HG03520 (cell line): ENCODE data around the gene C1QL2.

Source experiments
- ATAC-seq: cut with Tn5 transposase; IDR thresholded peaks from one replicate; pipeline ENCODE4 v1.9.1; 2021; ENCODE audit warnings: mild to moderate bottlenecking, moderate library complexity; ENCODE audit not compliant: unreplicated experiment

The C1QL2 gene

DNA sequence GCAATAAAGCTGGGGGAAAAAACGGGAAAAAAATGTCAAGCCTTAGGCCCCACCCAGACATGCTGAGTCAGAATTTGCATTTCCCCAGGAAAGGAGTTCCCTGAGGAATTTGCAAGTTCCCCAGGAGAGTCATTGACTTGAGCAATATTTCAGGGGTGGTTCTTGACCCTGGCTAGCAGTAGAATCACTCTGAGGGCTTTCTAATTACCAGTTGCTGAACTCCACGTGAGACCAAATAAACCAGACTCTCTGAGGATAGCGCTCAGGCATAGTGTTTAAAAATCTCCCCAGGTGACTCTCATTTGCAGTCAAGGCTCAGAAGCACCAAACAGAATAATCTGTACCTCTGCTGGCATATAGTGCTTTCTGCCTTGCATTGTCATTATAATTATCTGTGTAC, 48.7 kb downstream of the C1QL2 start:
- ATAC-seq: no peak

DNA sequence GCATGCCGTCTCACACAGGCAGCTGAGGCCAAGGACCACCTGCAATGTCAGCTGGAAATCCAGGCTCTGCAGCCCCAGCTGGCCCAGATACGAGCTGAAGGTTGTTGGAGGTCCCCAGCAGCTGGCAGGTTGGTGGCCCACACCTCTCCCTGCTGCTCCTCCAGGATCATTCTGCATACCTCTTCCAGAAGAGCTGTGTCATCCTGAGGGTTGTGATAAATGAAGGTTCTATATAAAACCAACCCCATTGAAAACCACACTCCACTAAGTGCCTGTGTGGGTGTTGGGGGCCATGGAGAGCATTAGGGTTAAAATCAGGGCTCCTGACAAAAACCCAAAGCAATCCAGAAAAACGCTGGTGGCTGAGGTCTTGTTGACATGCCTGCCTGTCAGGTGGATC, 50.4 kb downstream of the C1QL2 start:
- no peak for ATAC-seq

DNA sequence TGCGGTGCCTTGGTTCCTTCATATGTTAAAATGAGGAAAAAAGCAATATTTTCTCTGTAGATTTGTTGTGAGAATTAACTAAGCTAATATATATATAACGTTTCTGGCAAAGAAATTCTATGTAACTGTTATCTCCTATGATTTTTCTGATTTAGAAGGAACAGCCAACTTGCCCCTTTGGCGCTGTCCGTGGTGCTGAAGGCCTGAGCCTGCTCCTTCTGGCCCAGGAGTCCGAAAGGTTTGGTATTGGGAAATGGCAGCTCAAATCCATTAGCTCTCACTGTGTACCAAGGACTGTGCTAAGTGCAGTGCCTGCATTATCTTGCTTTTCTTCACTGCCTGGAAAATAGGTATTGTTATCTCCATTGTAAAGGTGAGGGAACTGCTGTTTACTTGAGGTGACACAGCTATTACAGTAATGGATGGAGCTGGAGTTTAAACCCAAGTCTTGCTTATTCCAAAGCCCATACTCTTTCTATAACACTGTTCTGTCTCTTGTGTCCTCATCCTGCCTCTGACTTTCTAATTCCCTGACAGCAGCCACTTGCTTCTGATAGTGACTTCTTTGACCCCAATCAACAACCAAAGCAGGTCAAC, 52.2 kb downstream of the C1QL2 start:
- ATAC-seq: no peak
